Loucy (cell line): ENCODE data around the gene EPN1.

ENCODE experiments used
- H2AFZ ChIP-seq: fragments of 200-600 bp; sonication (generic); 2 replicates; pipeline ENCODE4 v1.6.0; 2016; ENCODE audit warnings: antibody characterized with exemption, mild to moderate bottlenecking, low read length, moderate library complexity
- H3F3A ChIP-seq: fragments of 200-600 bp; 2 replicates; pipeline ENCODE4 v1.6.0; 2016; ENCODE audit warnings: antibody characterized with exemption, low read depth, mild to moderate bottlenecking
- H3K27me3 ChIP-seq: fragments of 200-600 bp; sonication (generic); 2 replicates; pipeline ENCODE4 v1.6.1; 2014; ENCODE audit warnings: low read length, mild to moderate bottlenecking; ENCODE audit not compliant: insufficient read depth, poor library complexity, severe bottlenecking
- H3K36me3 ChIP-seq: fragments of 200-600 bp; sonication (generic); 2 replicates; pipeline ENCODE4 v1.6.1; 2016; ENCODE audit warnings: low read length; ENCODE audit not compliant: insufficient read depth
- H3K4me1 ChIP-seq: fragments of 200-600 bp; sonication (generic); 2 replicates; pipeline ENCODE4 v1.5.1; 2014; ENCODE audit warnings: low read length, mild to moderate bottlenecking; ENCODE audit not compliant: insufficient read depth, poor library complexity, severe bottlenecking
- H3K4me2 ChIP-seq: fragments of 200-600 bp; sonication (generic); 2 replicates; pipeline ENCODE4 v1.6.0; 2014; ENCODE audit warnings: antibody characterized with exemption, low read length, low read depth, mild to moderate bottlenecking; ENCODE audit not compliant: poor library complexity, severe bottlenecking
- H3K4me3 ChIP-seq: fragments of 200-600 bp; sonication (generic); 2 replicates; pipeline ENCODE4 v1.5.1; 2014; ENCODE audit warnings: low read length, mild to moderate bottlenecking, mixed read lengths; ENCODE audit not compliant: poor library complexity, severe bottlenecking
- H3K79me2 ChIP-seq: fragments of 200-600 bp; sonication (generic); 2 replicates; pipeline ENCODE4 v1.6.1; 2014; ENCODE audit warnings: low read length; ENCODE audit not compliant: insufficient read depth
- H3K9ac ChIP-seq: fragments of 200-600 bp; sonication (generic); 2 replicates; pipeline ENCODE4 v1.6.0; 2014; ENCODE audit warnings: mild to moderate bottlenecking, low read depth, low read length, moderate library complexity; ENCODE audit not compliant: poor library complexity, severe bottlenecking
- H3K9me2 ChIP-seq: fragments of 200-600 bp; sonication (generic); replicated peaks from 2 replicates; pipeline ENCODE4 v1.6.1; 2016; ENCODE audit warnings: low read depth, low read length, mixed read lengths
- H3K9me3 ChIP-seq: fragments of 200-600 bp; sonication (generic); 2 replicates; pipeline ENCODE4 v1.6.1; 2014; ENCODE audit warnings: mild to moderate bottlenecking, antibody characterized with exemption, low read length, low read depth; ENCODE audit not compliant: insufficient read depth
- H4K20me1 ChIP-seq: fragments of 200-600 bp; sonication (generic); 2 replicates; pipeline ENCODE4 v1.6.0; 2014; ENCODE audit warnings: antibody characterized with exemption, low read length, mild to moderate bottlenecking; ENCODE audit not compliant: insufficient read depth, poor library complexity, severe bottlenecking
- EZH2phosphoT487 ChIP-seq: fragments of 200-600 bp; IDR thresholded peaks from 2 replicates; pipeline ENCODE4 v1.6.1; 2018; ENCODE audit warnings: antibody characterized with exemption, mild to moderate bottlenecking, moderate library complexity, borderline replicate concordance
- TF ChIP-seq, protein P1 (sequence below): fragments of 200-600 bp; sonication (generic); conservative IDR thresholded peaks from 2 replicates; pipeline ENCODE4 v1.5.1; 2014; ENCODE audit warnings: mild to moderate bottlenecking, antibody characterized with exemption, low read length

EPN1 gene

DNA sequence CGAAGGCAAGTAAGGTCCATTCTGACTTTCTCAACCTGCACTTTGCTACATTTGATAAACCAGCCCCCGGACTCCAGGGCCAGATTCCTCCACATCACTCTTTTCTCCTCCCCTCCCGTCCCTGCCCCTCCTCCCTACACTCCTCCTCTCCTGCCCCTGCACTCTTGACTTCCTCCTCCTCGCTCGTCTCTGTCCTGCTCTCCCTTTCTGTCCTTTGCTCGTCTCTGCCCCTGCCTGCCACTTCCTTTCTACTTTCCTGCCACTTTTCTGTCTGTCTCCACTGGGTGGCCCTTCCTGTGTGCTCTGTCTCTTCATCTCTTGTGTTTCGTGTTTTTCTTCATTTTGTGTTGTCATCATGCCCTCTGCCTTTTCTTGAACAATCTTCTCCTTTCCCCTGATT, 13.2 kb upstream of the EPN1 start:
- Histone ChIP-seq H3K36me3 (peaks cover 73% of the 10 kb centered on the region), H3F3A (no peaks in the 10 kb centered on the region), H3K4me2 (no peak overlapping the region), H3K9me2 (no peaks in the 10 kb centered on the region), H3K9me3 (no peaks in the 10 kb centered on the region), H3K4me1 (peaks cover 27% of the 10 kb centered on the region), H3K4me3 (no peak overlapping the region), H3K9ac (no peak overlapping the region), H3K79me2 (peaks cover 96% of the 10 kb centered on the region), H4K20me1 (peaks cover 94% of the 10 kb centered on the region), H2AFZ (no peak overlapping the region), H3K27me3 (no peaks in the 10 kb centered on the region)
- TF ChIP-seq EZH2phosphoT487: no peak
- TF ChIP-seq, protein P1, sequence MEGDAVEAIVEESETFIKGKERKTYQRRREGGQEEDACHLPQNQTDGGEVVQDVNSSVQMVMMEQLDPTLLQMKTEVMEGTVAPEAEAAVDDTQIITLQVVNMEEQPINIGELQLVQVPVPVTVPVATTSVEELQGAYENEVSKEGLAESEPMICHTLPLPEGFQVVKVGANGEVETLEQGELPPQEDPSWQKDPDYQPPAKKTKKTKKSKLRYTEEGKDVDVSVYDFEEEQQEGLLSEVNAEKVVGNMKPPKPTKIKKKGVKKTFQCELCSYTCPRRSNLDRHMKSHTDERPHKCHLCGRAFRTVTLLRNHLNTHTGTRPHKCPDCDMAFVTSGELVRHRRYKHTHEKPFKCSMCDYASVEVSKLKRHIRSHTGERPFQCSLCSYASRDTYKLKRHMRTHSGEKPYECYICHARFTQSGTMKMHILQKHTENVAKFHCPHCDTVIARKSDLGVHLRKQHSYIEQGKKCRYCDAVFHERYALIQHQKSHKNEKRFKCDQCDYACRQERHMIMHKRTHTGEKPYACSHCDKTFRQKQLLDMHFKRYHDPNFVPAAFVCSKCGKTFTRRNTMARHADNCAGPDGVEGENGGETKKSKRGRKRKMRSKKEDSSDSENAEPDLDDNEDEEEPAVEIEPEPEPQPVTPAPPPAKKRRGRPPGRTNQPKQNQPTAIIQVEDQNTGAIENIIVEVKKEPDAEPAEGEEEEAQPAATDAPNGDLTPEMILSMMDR: no peak

DNA sequence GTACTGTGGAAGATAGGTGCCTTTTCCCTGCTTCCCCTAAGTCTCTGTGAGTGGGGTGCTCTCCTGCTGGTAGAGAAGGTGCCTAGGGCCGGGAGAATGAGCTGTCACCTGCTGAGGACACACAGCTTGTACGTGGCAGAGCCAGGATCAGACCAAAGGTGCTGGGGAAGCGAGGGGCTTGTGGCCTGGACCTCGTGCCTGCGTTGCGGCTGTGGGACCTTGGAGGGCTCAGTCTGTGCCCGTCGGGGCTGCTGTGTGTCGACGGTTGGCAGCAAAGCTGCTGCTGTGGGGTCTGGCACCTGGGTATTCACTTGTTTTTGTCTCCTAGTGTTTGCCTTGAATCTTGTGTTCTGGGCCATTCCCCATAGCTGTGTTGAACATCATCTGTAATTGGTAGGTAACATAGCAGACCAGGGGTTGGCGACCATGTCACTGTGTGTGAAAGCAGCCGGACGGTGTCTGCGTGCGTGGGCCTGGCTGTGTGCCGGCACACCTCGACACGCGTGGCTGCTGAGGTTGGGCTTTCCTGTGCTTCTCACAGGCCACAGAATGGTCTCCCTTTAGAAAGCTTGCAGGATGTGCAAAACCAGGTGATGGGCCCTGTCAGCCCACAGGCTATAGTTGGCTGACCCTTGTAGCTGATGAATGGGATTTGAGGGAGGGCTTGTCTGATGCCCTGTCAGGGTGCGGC, 11.0 kb upstream of the EPN1 start:
- Histone ChIP-seq H3K27me3 (no peaks in the 10 kb centered on the region), H3K36me3 (peaks cover 95% of the 10 kb centered on the region), H3K9me3 (no peaks in the 10 kb centered on the region), H3K9me2 (no peaks in the 10 kb centered on the region), H3K79me2 (peaks cover 96% of the 10 kb centered on the region), H3K4me2 (no peak overlapping the region), H3K4me3 (no peak overlapping the region), H4K20me1 (peaks cover 92% of the 10 kb centered on the region), H2AFZ (no peak overlapping the region), H3K9ac (no peak overlapping the region), H3K4me1 (peaks cover 6% of the 10 kb centered on the region), H3F3A (no peaks in the 10 kb centered on the region)
- no peak for TF ChIP-seq EZH2phosphoT487

DNA sequence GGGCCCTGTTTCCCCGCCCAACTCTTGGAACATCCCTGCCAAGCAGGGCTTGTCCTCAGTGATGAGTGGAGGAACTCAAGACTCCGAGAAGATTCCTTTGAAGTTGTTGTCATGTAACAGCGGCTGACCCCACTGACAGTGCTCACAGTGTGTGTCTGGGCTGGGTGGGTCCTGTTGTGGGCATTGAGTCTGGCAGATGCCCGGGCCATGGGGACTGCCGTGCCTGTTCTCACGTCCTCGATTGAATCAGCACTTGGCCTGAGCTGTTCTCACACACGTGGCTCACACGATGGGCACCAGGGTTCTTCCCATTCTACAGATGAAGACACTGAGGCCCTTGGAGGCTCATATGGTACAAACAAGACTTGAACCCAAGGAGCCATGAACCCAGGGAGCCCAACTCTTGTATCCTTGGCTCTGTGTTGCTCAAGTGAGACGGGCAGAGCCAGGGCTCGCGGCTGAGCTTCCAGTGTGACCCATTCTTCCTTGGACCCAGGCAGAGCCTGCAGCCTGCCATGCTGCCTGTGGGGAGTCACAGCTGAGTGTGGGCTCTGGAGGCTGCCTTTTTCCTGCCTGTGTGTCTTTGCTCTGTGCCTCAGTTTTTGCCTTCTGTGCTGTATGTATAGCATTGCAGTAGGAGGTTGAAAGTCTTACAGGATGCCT, 8.6 kb upstream of the EPN1 start:
- Histone ChIP-seq H3K36me3 (peaks cover 94% of the 10 kb centered on the region), H3K79me2 (peaks cover 96% of the 10 kb centered on the region), H3K9me3 (no peaks in the 10 kb centered on the region), H3K9me2 (no peaks in the 10 kb centered on the region), H2AFZ (no peak overlapping the region), H3F3A (no peaks in the 10 kb centered on the region), H3K27me3 (no peaks in the 10 kb centered on the region), H3K9ac (no peak overlapping the region), H3K4me1 (no peaks in the 10 kb centered on the region), H4K20me1 (peaks cover 92% of the 10 kb centered on the region), H3K4me2 (no peak overlapping the region), H3K4me3 (no peak overlapping the region)
- TF ChIP-seq, protein P1: no peak
- no peak for TF ChIP-seq EZH2phosphoT487
